HEK293 (cell line): ENCODE results near the gene SLIT2.

ENCODE experiments used
- BCL6B ChIP-seq: fragments of 450-650 bp; formaldehyde crosslinking; IDR thresholded peaks from 2 replicates; pipeline ENCODE4 v1.5.1; 2017; ENCODE audit warnings: missing biosample characterization, missing genetic modification characterization
- FEZF1 ChIP-seq: fragments of 450-650 bp; formaldehyde crosslinking; IDR thresholded peaks from 2 replicates; pipeline ENCODE4 v1.5.1; 2016; ENCODE audit warnings: missing biosample characterization, missing genetic modification characterization
- GLI4 ChIP-seq: fragments of 450-650 bp; formaldehyde crosslinking; IDR thresholded peaks from 2 replicates; pipeline ENCODE4 v1.5.1; 2016; ENCODE audit warnings: missing biosample characterization, missing genetic modification characterization
- KLF8 ChIP-seq: fragments of 450-650 bp; formaldehyde crosslinking; IDR thresholded peaks from 2 replicates; pipeline ENCODE4 v1.5.1; 2016; ENCODE audit warnings: missing biosample characterization, missing genetic modification characterization
- OSR2 ChIP-seq: fragments of 450-650 bp; formaldehyde crosslinking; IDR thresholded peaks from 2 replicates; pipeline ENCODE4 v1.5.1; 2016; ENCODE audit warnings: missing biosample characterization, missing genetic modification characterization
- PRDM10 ChIP-seq: fragments of 450-650 bp; formaldehyde crosslinking; IDR thresholded peaks from 2 replicates; pipeline ENCODE4 v1.5.1; 2016; ENCODE audit warnings: missing biosample characterization, missing genetic modification characterization
- PRDM4 ChIP-seq: fragments of 450-650 bp; formaldehyde crosslinking; IDR thresholded peaks from 2 replicates; pipeline ENCODE4 v1.5.1; 2017; ENCODE audit warnings: missing biosample characterization, missing genetic modification characterization
- SCRT1 ChIP-seq: fragments of 450-650 bp; formaldehyde crosslinking; IDR thresholded peaks from 2 replicates; pipeline ENCODE4 v1.5.1; 2016; ENCODE audit warnings: missing biosample characterization, missing genetic modification characterization, borderline replicate concordance
- SP7 ChIP-seq: fragments of 450-650 bp; formaldehyde crosslinking; IDR thresholded peaks from 2 replicates; pipeline ENCODE4 v1.5.1; 2016; ENCODE audit warnings: missing biosample characterization, missing genetic modification characterization
- TCF7L2 ChIP-seq: IDR thresholded peaks from 2 replicates; pipeline ENCODE4 v1.6.1; 2011; ENCODE audit warnings: low read depth, mild to moderate bottlenecking, inconsistent platforms, low read length, moderate library complexity, borderline replicate concordance
- WT1 ChIP-seq: fragments of 450-650 bp; formaldehyde crosslinking; IDR thresholded peaks from 2 replicates; pipeline ENCODE4 v1.5.1; 2016; ENCODE audit warnings: missing biosample characterization, missing genetic modification characterization
- ZBTB11 ChIP-seq: fragments of 450-650 bp; formaldehyde crosslinking; conservative IDR thresholded peaks from 2 replicates; pipeline ENCODE4 v1.5.1; 2016; ENCODE audit warnings: low read depth, missing biosample characterization, missing genetic modification characterization
- ZBTB8A ChIP-seq: fragments of 450-650 bp; formaldehyde crosslinking; IDR thresholded peaks from 2 replicates; pipeline ENCODE4 v1.5.1; 2016; ENCODE audit warnings: missing biosample characterization, missing genetic modification characterization
- ZEB2 ChIP-seq: fragments of 450-650 bp; formaldehyde crosslinking; IDR thresholded peaks from 2 replicates; pipeline ENCODE4 v1.5.1; 2016; ENCODE audit warnings: missing biosample characterization, missing genetic modification characterization
- ZNF155 ChIP-seq: fragments of 450-650 bp; formaldehyde crosslinking; IDR thresholded peaks from 2 replicates; pipeline ENCODE4 v1.5.1; 2016; ENCODE audit warnings: missing biosample characterization, missing genetic modification characterization
- ZNF362 ChIP-seq: fragments of 450-650 bp; formaldehyde crosslinking; IDR thresholded peaks from 2 replicates; pipeline ENCODE4 v1.5.1; 2016; ENCODE audit warnings: missing biosample characterization, missing genetic modification characterization
- ZNF529 ChIP-seq: fragments of 450-650 bp; formaldehyde crosslinking; IDR thresholded peaks from 2 replicates; pipeline ENCODE4 v1.5.1; 2017; ENCODE audit warnings: missing genetic modification characterization, missing biosample characterization; ENCODE audit not compliant: insufficient replicate concordance
- ZNF558 ChIP-seq: fragments of 450-650 bp; formaldehyde crosslinking; IDR thresholded peaks from 2 replicates; pipeline ENCODE4 v1.5.1; 2016; ENCODE audit warnings: missing biosample characterization, missing genetic modification characterization
- ZNF639 ChIP-seq: fragments of 450-650 bp; formaldehyde crosslinking; IDR thresholded peaks from 2 replicates; pipeline ENCODE4 v1.5.1; 2016; ENCODE audit warnings: missing biosample characterization, missing genetic modification characterization
- ZNF76 ChIP-seq: fragments of 450-650 bp; formaldehyde crosslinking; IDR thresholded peaks from 2 replicates; pipeline ENCODE4; 2016; ENCODE audit warnings: low read depth, missing biosample characterization, missing genetic modification characterization, borderline replicate concordance
- ZNF785 ChIP-seq: fragments of 450-650 bp; formaldehyde crosslinking; IDR thresholded peaks from 2 replicates; pipeline ENCODE4 v1.5.1; 2016; ENCODE audit warnings: missing biosample characterization, missing genetic modification characterization
- ZNF837 ChIP-seq: fragments of 450-650 bp; formaldehyde crosslinking; IDR thresholded peaks from 2 replicates; pipeline ENCODE4 v1.5.1; 2016; ENCODE audit warnings: missing biosample characterization, missing genetic modification characterization
- ZSCAN16 ChIP-seq: fragments of 450-650 bp; formaldehyde crosslinking; IDR thresholded peaks from 2 replicates; pipeline ENCODE4 v1.5.1; 2016; ENCODE audit warnings: missing biosample characterization, missing genetic modification characterization
- ZSCAN5A ChIP-seq: fragments of 450-650 bp; formaldehyde crosslinking; IDR thresholded peaks from 2 replicates; pipeline ENCODE4 v1.5.1; 2016; ENCODE audit warnings: missing biosample characterization, missing genetic modification characterization

Gene SLIT2

GRCh38 chr4:20276848-20277247 is 25.1 kb downstream of the SLIT2 start (continued):
- TF ChIP-seq PRDM10 (tag by site-specific recombination) (no peak), FEZF1 (tag by site-specific recombination) (peak; percentile 55), ZNF639 (tag by site-specific recombination) (no peak), ZNF362 (no peak), ZBTB8A (tag by site-specific recombination) (peak; percentile 8; the same call in 1 of the 2 replicates), OSR2 (tag by site-specific recombination) (peak; percentile 56; the same call in 1 of the 2 replicates), KLF8 (tag by site-specific recombination) (no peak), ZNF785 (tag by site-specific recombination) (no peak), ZNF155 (tag by site-specific recombination) (no peak), SP7 (tag by site-specific recombination) (peak; percentile 63), ZEB2 (tag by site-specific recombination) (no peak), ZNF529 (tag by site-specific recombination) (no peak), SCRT1 (no peak), PRDM4 (tag by site-specific recombination) (0 out of 2 replicates have a peak, but pooled peaks have one; percentile 46), ZBTB11 (tag by site-specific recombination) (no peak), WT1 (no peak), ZNF558 (tag by site-specific recombination) (no peak), BCL6B (tag by site-specific recombination) (no peak), ZSCAN5A (no peak), TCF7L2 (no peak), ZSCAN16 (tag by site-specific recombination) (no peak), ZNF837 (tag by site-specific recombination) (no peak), GLI4 (no peak), ZNF76 (tag by site-specific recombination) (no peak)
